Activated CD4-positive, alpha-beta T cell treated with anti-CD3 and anti-CD28 coated beads, Interleukin-2, amount 50 U/mL, for 4 hours (primary cell): ENCODE results near the gene FAM83E.
"Not testable (repeated sequence)": the region's sequence is repeated elsewhere in the genome, so short reads cannot be mapped to it uniquely, and the experiment has no call there.

Experiments
- DNase-seq, 2 experiments: peaks; one replicate each; pipeline ENCODE4 v3.0.0-alpha.2; 2020

Gene FAM83E

DNA sequence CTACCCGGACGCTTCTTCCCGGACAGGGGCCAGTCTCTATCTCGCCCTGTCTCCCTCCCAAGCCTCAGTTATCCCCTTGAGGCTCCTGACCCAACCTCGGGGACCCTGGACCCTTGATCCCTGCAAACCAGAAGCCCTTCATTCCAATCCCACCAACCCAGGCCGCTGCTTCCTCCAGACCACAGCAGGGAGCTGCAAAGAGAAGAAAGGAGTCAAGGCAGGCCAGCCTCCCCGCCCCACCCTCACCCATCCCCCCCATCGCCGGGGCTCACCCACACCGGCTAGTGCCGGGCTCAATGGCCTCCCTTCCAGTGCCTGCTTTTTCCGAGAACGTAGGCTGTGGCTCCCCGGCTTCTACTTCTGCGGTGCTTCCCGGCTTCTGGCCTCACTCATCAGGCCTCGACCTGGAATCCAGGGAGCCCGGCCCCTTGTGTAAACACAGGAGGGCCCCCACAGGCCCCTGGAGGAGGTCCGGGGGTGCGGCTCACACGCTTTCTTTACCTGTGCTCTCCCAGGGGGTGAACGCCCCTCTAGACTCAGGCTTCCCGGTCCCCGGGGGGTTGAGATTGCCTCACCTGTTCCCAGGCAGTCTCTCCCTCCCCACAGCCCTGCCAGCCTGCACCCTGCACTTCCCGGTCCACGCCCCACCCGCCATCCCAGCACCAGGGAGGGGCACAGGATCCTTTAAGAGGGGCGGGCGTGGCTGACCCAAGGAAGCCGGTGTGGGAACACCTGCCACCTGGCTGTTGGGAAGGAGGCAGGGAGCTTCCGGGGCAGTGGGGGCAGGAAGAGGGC, at the start of gene FAM83E:
Gene FAM83E (minus strand): TSS at position 641 of the 795 bp plus-strand sequence. CDS start 1,704 bp downstream, outside the sequence.
- DNase-seq, result no peak

DNA sequence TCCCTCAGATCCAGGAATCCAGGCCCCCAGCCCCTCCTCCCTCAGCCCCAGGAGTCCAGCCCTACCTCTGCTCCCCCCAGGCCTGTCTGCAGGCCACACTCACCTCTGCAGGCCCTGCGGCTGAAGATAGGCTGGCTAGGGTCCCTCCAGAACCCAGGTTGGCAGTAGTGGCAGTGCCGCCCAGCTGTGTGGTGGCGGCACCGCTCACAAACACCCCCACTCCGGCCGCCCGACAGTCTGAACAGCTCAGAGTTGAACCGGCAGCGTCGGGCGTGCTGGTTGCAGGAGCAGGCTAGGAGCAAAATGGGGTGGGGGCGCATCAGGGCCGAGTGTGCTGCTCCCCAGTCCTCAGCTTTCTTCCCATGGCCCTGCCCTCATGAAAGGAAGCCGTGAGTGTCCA, 49.6 kb upstream of the FAM83E start:
- no peak for DNase-seq

DNA sequence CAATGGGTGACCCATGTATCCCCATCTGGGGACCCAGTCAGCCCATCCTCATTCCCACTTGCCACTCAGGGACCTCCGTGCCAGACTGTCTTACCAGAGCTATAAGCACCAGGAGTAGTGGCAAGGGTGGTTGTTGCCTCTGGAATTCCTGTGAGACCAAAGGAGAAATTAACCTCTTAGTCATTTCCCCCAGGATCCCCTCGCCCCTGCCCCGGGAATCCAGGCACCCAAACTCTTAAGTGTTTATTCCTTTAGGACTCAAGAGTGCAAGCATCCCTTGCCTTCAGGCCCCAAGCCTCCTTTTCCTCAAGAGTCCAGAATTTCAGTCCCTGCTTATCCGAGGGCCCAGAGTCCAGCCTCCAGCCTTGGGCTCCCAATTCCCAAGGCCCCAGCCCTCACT, 48.8 kb upstream of the FAM83E start:
- no peak for DNase-seq

DNA sequence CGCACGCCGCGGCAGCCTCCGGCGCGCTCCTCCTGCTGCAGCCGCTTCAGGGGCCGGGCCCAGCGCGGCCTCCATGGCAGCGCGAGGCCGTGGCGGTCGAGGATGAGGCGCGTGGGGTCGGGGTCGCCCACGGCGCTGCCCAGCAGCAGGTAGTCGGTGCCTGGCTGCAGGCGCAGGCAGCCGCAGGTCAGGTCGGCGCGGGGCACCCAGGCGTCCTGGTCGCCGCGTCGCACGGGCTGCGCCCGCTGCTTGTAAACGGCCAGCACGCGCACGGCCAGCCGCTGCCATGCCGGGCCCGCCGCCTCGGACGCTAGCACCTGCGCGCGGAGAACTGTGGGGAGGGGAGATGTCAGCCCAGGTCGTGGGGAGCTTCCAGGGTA, 46.8 kb upstream of the FAM83E start:
- DNase-seq, result no peak

DNA sequence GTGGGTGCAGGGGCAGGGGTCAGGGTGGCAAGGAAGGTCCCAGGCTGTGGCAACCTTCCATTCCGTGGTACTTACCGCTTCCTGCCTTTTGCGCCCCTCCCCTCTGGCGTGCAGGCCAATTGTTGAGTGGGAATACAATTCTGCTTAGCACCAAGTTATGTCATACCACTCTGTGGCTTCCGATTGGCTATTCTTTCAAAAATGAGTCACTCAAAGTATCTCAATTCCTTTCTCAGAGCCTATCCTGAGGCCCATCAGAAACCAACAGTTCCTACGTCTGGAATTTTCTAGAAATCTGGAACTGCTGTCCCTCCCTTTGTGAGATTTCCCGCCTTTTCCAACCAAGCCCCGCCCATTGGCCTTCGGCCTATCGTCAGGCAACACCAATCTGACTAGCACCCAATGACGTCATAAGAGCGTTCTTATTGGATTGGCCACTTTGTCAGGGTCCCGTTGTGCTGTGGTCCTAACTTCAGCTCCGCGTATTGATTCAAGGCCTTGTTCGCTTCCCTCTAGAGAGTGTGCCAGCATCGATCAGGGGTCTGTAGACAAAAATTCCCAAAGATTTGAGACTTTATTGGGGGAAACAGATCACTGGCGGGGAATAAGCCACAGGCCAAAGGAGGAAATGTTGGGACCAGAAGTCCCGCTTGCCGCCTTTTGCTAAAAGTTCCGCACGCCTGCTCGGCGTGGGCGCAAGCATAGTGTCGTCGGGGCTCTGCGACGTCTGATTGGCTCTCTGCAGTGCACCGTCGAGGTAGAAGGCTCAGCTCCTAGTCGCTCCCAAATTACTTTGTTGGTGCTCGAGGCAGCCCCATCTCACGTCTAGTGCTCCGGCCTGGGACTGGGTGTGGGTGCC, 46.2 kb upstream of the FAM83E start:
- DNase-seq, result peak; percentile 66 to 69

DNA sequence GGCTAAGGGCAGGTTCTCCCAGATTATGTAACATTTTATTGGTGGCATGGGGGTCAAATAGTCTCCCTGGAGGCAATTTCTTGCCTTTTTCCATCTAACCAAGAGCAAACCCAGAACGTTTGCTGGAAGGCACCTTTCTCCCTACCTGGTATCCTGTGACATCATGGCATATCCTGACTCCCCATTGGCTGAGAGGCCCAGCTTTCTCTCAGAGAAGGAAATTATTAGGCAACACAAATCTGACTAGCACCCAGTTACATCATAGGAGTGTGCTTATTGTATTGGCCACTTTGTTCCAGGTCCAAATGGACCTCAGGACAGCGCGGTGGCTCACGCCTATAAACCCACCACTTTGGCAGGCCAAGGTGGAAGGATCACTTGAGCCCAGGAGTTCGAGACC, 44.9 kb upstream of the FAM83E start:
- DNase-seq, result no peak

DNA sequence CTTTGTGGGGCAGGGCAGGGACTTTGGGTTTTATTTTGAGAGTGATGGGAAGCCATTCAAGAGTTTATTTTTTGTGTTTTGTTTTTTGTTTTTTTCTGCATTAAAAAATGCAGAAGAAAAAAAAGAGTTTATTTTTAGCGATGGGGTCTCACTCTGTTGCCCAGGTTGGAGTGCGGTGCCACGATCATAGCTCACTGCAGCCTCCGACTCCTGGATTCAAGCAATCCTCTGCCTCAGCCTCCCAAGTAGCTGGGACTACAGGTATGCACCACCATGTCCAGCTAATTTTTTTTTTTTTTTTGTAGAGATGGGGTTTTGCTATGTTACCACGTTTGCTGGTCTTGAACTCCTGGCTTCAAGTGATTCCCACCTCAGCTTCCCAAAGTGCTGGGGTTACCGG, 43.6 kb upstream of the FAM83E start:
- DNase-seq, result no peak

DNA sequence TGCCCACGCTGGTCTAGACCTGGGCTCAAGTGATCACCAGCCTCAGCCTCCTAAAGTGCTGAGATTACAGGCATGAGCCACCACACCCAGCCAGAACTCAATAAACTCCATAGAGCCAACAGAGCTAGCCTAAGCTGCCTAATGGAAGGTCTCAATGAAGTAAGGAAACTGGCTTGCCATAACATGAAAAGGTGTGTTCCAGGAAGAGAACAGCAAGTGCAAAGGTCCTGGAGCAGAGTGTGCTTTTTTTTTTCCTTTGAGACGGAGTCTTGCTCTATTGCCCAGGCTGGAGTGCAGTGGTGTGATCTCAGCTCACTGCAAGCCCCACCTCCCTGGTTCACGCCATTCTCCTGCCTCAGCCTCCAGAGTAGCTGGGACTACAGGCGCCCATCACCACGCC, 43.0 kb upstream of the FAM83E start:
- not testable (repeated sequence) for DNase-seq

DNA sequence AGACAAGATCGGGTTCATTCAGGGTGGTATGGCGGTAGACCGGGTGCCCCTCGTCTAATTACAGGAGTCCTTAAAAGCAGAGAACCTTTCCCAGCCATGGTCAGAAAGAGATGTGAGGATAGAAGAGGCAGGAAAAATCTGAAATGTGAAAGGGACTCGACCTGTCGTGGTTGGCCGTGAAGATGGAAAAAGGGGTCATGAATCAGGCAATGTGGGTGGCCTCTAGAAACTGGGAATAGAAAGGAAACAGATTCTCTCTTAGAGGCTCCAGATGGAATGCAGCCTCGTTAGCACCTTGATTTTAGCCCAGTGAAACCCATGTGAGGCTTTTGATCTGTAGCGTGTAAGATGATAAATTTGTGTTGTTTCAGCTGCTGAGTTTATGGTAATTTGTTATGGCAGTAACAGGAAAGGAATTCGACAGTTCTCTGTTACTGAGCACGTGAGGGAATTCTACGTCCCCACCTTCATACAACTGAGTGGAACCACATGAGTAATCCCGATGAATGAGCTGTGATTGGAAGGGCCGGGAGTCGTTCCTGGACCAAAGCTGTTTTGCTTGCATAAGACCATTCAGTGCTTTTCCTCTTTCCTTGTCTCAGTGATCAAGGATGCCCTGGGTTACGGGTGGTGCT, 42.1 kb upstream of the FAM83E start:
- DNase-seq, result no peak

DNA sequence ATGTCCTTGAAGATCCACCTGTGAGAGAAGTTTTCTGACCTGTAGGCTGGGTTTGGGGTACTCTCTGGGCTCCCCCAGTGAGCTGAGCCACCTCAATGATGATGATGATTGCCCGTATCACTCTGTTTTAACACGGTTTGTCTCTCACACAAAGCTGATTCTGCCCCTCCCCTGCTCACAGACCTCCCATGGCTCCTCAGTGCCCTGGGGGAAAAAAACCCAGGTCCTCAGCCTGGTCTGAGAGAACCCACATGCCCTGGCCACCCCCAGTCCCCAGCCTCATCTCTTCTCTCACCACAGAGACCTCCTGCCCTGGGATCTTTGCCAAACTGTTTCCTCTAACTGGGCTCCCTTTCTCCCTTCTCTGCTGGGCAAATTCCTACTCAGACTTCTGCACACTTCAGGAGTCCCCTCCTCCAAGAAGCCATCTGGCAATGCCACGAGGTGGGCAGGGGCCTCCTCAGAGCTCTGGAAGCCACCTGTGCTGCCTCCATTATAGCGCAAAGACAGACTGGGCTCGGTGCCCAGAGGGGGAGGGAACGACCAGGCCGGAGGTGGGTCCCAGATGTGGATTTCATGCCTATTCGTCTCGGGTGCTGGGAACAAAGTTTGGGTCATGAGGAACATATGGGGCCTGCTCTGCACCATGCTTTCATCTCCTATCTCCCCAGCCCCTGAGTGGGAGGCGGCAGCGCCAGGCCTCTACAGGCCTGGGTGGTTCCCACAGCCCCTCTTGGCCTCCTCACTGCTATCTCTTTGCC, 39.6 kb upstream of the FAM83E start:
- DNase-seq, result no peak

DNA sequence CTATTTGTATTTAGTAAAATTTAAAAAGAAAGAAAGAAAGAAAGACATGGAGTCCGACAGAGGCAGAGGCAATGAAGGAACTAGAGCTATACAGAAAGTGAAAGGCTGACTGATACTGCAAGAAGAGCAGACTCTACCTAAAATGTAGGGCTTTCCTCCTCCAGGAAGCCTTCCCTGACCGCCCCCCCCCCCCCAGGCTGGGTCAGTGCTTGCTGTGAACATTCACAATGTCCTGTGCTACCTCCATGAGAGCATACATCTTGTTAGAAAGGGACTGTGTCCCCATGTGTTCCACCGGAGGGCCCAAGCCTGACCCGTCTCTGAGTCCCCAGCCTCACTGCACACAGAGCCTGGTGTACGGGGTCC, 36.8 kb upstream of the FAM83E start:
- DNase-seq, result no peak

DNA sequence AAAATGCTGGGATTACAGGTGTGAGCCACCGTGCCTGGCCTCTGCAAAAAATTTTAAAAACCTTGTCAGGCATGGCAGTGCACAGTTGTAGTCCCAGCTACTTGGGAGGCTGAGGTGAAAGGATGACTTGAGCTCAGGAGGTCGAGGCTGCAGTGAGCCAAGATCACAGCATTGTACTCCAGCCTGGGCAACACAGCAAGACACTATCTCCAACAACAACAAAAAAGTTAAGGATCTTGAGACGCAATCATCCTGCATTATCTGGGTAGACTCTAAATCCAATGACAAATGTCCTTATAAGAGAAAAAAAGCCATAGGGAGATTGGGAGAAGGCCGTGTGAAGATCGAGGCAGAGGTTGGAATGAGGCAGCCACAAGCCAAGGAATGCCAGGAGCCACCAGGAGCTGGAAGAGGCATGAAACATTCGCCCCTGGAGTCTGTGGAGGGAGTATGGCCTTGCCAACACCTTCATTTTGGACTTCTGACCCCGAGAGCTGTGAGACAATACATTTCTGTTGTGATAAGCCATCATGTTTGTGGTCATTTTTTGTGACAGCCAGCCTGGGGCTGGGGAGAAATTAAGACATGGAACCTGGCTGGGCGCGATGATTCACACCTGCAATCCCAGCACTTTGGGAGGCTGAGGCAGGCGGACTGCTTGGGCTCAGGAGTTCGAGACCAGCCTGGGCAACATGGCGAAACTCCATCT, 36.3 kb upstream of the FAM83E start:
- DNase-seq, result no peak

DNA sequence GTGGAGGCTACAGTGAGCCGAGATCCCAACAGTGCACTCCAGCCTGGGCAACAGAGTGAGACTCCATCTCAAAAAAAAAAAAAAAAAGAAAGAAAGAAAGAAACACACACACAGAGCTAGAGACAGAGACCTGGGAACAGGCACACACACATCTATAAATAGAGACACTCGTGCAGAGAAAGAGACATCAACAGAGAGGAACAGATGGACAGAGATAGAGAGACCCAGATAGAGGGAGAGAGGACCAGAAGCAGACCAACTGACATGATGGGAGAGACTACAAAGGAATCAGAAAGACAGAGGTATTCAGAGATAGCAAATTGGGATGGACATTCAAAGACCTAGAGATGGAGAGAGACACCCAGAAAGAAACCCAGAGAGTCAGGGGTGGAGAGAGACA, 33.3 kb upstream of the FAM83E start:
- no peak for DNase-seq

DNA sequence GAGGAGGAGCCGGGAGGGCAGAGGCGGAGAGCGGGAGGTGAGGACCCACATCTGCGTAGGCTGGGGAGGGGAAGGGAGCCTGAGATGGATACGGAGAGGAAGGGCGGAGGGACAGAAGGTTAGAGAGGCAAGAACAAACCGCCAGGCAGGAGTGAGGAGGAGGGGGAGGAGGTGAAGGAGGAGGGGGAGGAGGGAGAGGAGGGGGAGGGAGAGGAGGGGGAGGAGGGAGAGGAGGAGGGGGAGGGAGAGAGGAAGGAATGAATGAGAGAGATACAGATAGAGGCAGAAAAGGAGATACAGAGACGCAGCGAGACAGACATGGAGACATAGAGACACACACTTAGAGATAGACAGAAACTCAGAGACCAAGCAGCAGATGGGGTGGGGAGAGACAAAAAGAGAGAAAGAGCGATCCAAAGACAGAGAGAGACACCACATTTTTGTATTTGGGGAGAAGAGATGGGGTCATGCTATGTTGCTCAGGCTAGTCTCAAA, 31.9 kb upstream of the FAM83E start:
- DNase-seq, result no peak

DNA sequence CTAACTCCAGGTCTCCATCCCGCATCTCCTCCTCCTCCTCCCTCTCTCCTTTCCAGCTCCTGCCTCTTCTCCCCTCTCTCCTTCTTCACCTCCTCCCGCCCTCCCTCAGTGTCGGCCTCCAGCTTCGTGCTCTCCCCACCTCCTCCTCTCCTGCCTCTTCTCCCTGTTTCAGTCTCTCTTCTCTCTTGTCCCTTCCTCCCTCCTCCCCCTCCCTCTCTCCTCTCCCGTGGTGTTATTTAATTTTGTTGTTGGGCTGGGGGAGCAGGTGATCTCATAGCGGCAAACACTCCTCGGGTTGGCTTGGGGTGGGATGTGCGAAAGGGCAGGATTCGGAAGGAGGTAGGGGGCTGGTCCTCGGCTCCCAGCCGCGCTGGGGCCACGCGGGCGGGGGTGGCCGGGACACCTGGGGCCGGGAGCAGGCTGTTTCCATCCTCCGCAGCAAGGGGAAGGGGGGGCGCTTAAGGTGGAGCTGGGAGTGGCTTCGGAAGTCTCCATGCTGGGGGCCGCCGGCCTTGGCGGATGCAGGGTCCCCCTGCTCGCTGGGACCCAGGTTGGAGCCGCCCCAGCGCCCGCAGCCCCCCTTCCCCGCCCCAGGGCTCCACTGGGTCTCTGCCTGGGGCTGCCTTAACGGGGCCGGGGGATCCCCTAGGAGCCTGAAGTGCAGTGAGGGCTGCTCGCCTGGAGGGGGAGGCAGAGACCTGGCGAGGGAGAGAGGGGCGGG, 31.3 kb upstream of the FAM83E start, which contains the start of gene CA11:
Gene CA11 (minus strand): TSS at position 187 of the 721 bp plus-strand sequence. CDS start 555 bp downstream, outside the sequence.
- DNase-seq, result peak; percentile 91 to 92

DNA sequence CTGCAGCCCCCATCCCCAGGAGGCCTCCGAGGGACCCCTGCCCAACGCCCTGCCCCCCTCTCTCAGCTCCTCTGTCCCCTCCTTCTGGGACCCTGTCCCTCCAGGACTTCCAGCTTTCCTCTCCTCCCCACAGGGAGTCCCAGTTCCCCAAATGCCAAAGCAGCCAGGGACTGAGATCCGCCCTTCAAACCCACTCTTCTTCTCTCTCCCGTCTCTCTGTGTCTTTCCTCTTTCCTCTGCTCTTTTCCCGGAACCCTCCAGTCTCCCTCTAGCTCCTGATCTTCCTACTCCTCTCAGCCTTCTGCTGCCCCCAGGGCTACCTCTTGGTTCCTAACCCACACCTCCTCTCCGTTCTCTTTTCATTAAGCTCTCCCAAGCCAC, 30.7 kb upstream of the FAM83E start:
- DNase-seq, result no peak

DNA sequence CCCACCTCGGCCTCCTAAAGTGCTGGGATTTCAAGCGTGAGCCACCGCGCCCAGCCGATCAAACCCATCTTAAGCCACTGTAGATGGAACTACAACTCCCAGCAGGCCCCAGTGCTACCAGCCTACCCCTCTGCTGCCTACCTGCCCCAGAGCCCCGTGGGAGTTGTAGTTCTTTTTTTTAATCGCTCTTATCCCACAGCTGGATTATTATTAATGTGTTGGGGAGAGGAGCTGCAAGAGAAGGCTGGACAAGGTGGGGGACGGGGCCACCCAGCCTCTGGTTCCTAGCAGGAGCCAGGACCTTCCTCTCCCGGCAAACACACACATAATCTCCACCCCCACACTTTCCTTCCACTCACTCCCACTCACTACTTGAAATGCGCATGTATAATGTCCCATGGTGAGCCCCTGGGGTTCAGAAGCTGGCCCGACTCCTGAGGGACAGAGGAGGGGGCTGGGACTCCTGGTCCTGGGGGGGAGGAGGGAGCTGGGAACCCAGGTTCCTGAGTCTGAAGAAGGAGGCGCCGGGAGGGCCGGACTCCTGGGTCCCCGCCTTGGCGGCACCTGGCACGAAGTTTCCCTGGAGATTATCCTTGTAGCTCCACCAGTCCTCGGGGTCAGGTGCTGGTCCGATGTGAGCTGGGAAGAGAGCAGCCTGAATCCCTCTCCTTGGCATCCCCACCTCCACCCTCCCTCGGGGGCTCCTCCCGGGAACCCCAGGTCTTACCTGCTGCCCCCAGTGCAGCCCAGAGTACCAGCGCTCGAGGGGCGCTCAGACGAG, 30.2 kb upstream of the FAM83E start:
- peak; percentile 65 to 70 for DNase-seq

DNA sequence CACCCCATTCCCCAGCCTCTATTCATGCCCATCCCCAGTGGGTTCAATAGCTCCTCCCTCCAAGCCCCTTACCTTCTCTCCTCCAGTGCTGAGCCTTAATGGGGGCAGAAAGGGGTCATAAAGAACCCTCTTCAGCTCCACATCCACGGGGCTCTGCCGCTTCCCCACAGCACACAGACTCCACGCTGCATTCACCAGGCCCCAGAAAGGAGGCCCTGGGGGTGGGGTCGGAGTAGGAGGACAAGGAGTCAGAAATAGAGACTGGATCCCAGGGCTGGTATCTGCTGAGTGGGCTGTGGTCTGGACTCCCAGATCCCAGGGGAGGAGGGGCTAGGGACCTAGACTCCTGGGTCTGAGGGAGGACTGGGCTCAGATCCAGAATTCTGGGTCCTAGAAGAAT, 29.5 kb upstream of the FAM83E start:
- no peak for DNase-seq

DNA sequence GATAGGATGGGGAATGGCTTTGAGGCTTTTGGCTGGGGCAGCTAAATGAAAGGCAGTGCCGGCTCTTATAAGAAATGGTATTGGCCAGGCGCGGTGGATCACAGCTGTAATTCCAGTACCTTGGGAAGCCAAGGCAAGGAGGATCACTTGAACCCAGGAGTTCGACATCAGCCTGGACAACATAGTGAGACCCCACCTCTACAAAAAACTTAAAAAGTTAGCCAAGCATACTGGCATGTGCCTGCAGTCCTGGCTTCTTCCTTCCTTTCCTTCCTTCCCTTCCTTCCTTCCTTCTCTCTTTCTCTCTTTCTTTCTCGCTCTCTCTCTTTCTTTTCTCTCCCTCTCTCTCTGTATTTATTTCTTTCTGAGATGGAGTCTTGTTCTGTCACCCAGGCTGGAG, 28.0 kb upstream of the FAM83E start:
- no peak for DNase-seq

DNA sequence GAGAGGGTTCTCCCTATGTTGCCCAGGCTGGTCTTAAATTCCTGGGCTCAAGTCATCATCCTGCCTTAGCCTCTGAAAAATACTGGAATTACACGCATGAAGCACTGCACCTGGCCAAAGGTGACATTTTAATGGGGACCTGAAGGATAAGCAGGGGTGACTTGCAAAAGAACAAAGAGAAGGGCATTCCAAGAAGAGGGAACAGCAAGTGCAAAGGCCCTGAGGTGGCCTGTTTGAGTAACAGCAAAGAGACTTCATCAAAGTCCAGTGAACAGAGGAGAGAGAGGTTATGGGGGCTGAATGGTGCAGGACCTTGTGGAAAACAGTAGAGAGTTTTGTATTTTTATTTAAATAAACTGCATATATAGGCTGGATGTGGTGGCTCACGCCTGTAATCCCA, 27.0 kb upstream of the FAM83E start:
- no peak for DNase-seq
